ENCODE measurements around the gene HECTD1.
"Not testable (repeated sequence)": the region's sequence is repeated elsewhere in the genome, so short reads cannot be mapped to it uniquely, and the experiment has no call there.

HECTD1 gene

GRCh38 chr14:31192544-31192943 lies 15.0 kb downstream of the HECTD1 start:
- not testable (repeated sequence) for DNase-seq

DNA sequence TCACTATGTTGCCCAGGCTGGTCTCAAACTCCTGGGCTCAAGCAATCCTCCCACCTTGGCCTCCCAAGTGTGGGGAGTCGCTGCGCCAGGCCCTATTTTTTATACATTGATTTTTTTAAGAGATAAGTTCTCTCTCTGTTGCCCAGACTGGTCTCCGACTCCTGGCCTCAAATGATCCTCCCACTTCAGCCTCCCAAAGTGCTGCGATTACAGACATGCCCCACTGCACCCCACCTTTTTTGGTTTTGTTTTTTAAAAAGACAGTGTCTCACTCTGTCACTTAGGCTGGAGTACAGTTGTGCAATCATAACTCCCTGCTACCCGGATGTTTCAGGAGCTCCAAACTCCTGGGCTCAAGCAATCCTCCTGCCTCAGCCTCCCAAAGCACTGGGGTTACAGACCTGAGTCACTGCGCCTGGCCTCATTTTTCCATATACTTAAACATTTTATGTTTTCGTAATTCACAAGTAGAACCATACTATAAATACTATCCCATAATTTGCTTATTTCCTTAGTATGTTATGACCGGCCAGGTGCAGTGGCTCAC lies 16.8 kb downstream of the HECTD1 start:
- no peak for DNase-seq

GRCh38 chr14:31190219-31190603 lies 17.4 kb downstream of the HECTD1 start:
- DNase-seq, result no peak

DNA sequence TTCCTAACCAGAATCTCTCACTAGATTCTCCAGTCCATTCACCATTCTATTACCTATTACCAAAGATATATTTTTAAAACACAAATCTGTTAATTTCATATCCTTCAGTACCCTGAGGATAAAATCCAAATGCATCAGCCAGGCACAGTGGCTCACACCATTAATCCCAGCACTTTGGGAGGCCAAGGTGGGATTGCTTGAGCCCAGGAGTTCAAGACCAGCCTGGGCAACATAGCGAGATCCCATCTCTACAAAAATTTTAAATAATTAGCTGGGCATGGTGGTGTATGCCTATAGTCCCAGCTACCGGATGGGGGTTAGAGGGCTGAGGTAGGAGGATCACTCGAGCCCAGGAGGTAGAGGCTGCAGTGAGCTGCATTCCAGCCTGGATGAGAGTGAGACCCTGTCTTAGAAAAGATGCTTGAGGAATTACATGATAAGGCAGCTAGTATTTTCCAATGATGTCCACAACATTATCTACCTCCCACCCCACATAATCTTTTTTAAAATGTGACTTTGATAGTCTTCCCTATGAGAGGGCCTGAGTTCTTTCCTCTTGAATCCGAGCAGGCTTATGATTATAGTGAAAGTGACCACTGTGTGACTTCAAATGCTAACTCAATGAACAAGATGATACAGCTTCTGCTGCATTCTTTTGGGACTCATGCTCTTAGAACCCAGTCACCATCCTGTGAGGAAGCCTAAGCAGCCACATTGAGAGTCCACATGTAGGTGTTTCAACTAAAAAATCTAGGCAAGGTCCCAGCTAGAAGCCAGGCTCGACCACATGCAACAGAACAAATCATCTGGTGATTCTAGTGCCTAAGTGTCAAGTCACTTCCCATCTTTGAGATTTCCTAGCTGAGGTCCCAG lies 18.0 kb downstream of the HECTD1 start:
- no peak for DNase-seq

- no peak for DNase-seq
These were observed 18.8 kb downstream of the HECTD1 start for GRCh38 chr14:31188744-31189143.

- DNase-seq, result not testable (repeated sequence)
These were observed 25.6 kb downstream of the HECTD1 start for GRCh38 chr14:31182016-31182415.

DNA sequence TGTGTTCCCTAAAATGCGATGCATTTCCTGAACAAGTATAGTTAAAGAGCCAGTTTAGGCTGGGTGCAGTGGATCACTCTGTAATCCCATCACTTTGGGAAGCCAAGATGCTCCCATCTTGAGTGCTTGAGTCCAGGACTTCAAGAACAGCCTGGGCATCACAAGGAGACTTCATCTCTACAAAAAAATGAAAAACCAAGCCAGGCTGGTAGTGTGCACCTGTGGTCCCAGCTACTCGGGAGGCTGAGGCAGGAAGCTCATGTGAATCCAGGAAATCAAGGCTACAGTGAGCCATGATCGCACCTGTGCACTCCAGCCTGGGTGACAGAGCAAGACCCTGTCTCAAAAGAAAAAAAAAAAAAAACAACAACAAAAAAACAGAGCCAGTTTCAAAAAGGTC lies 26.3 kb downstream of the HECTD1 start:
- no peak for DNase-seq

DNA sequence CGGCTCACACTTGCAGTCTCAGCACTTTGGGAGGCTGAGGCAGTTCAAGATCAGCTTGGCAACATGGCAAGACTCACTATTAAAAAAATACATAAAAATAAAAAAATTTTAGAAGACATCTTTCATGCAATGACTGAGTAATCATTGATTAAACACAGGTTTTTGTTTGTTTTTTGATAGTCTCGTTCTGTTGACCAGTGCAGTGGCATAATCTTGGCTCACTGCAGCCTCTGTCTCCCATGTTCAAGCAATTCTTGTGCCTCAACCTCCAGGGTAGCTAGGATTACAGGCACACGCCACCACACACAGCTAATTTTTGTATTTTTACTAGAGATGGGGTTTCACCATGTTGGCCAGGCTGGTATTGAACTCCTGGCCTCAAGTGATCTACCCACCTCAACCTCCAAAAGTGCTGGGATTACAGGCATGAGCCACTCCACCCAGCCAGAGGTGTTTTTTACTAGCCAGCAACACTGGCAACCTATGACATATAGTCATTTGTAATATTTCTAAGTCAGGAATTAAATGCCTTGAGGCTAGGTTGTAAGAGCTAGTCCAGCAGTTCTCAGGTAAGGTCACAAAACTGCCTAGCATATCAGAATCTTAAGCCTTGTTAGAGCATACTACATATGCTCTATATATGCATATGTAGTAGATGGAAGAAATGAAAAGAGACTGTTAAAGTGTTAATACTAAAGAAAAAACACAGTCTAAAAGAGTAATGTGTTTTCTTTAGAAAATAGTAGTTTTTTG lies 27.1 kb downstream of the HECTD1 start:
- DNase-seq, result no peak

GRCh38 chr14:31174433-31174832 lies 33.2 kb downstream of the HECTD1 start:
- no peak for DNase-seq

GRCh38 chr14:31173120-31173837 lies 34.3 kb downstream of the HECTD1 start:
- no peak for DNase-seq

DNA sequence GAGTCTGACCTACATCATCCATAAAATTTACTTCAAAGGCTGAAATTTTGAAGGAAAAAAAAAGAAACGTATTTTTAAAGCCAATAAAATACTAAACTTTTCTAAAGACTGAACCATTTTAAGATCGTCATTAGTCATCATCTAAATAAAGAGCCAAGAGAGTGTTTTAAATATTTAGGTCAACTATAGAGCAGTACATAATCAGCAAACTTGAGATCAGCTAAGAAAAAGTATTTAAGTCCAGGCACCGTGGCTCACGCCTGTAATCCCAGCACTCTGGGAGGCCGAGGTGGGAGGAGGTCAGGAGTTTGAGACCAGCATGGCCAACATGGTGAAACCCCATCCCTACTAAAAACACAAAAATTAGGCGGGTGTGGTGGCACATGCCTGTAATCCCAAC lies 35.5 kb downstream of the HECTD1 start:
- DNase-seq, result no peak

- no peak for DNase-seq
These were observed 37.2 kb downstream of the HECTD1 start for GRCh38 chr14:31170411-31170810.

- no peak for DNase-seq
These were observed 37.7 kb downstream of the HECTD1 start for GRCh38 chr14:31169877-31170276.

- no peak for DNase-seq
These were observed 40.6 kb downstream of the HECTD1 start for GRCh38 chr14:31167032-31167431.

- DNase-seq, result no peak
These were observed 41.4 kb downstream of the HECTD1 start for GRCh38 chr14:31166271-31166561.

DNA sequence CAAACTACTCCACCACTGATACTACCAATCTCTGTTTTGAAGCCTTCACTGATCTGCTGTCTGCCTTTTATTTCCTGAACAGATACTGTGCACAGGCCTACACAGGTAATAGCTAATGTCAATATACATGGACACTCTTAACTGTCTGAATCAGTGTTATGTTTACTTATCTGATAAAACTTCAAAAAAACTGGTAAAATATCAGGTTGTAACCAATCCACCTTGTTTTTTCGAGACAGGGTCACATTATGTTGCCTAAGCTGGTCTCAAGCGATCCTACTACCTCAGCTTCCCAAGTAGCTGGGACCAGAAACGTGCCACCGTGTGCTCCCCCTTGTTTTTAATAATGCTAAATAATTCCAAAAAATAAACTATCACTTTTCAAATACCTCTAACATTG lies 43.5 kb downstream of the HECTD1 start:
- no peak for DNase-seq

- DNase-seq, result no peak
These were observed 44.5 kb downstream of the HECTD1 start for GRCh38 chr14:31162910-31163649.

- DNase-seq, result no peak
These were observed 46.3 kb downstream of the HECTD1 start for GRCh38 chr14:31161274-31161673.

- no peak for DNase-seq
These were observed 47.8 kb downstream of the HECTD1 start for GRCh38 chr14:31159682-31160296.

GRCh38 chr14:31154956-31155355 lies 52.6 kb downstream of the HECTD1 start:
- no peak for DNase-seq

DNA sequence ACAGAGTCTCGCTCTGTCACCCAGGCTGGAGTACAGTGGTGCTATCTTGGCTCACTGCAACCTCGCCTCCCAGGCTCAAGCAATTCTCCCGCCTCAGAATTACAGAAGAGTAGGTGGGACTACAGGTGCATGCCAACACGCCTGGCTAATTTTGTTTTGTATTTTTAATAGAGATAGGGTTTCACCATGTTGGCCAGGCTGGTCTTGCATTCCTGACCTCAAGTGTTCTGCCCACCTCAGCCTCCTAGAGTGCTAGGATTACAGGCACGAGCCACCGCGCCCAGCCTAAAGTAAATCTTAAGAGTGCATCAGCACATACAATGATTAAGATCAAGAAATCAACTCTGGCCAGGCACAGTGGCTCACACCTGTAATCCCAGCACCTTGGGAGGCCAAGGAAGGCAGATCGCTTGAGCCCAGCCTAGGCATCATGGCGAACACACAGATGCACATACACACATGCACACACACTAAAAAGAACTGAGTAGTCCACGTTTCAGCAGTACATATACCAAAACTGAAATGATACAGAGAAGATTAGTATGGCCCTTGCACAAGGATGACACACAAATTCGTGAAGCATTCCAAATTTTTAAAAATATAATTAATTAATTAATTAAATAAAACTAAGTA lies 65.0 kb downstream of the HECTD1 start:
- no peak for DNase-seq

All from NCI-H526 treated with DMSO at 0.1 percent for 48 hours (cell line).